CD4-positive, alpha-beta memory T cell (primary cell): ENCODE data around the gene PNKP. TPM values are rescaled to one million over a fixed set of nuclear protein-coding genes. Genes with fewer than 3 reads are reported as not detected.
A peak's percentile ranks its signal among the peaks of the same experiment; 100 is the strongest.

Experiments
- CTCF ChIA-PET: fragments of 350-600 bp; sonication (Branson Sonifier 250); formaldehyde crosslinking; loops from one replicate; lab custom pipeline; 2021; ENCODE audit warnings: inconsistent platforms; ENCODE audit not compliant: partially characterized antibody; lab: Charles Lee
- POLR2A ChIA-PET: fragments of 350-600 bp; sonication (Branson Sonifier 250); formaldehyde crosslinking; loops from one replicate; lab custom pipeline; 2021; ENCODE audit not compliant: partially characterized antibody; lab: Charles Lee
- DNase-seq, 5 donors: peaks; one replicate each; pipeline versions ENCODE4 v3.0.0 to v3.0.0-alpha.2; 2020 to 2022; ENCODE audit warnings: mixed read lengths in 1 of 5
- H3K27ac ChIP-seq: one replicate; pipeline ENCODE4 v1.7.0; 2013; ENCODE audit warnings: low read depth, low read length
- H3K27me3 ChIP-seq: 2 replicates; pipeline ENCODE4 v1.7.0; 2013; ENCODE audit warnings: mild to moderate bottlenecking, low read length, moderate library complexity; ENCODE audit not compliant: insufficient read depth
- H3K36me3 ChIP-seq: 2 replicates; pipeline ENCODE4 v1.7.0; 2013; ENCODE audit warnings: mild to moderate bottlenecking, low read length, moderate library complexity; ENCODE audit not compliant: insufficient read depth
- H3K4me1 ChIP-seq: 2 replicates; pipeline ENCODE4 v1.7.0; 2013; ENCODE audit warnings: mild to moderate bottlenecking, low read length, moderate library complexity; ENCODE audit not compliant: insufficient read depth
- H3K4me3 ChIP-seq, 2 donors: one replicate each; pipeline ENCODE4 v1.7.0; 2013; ENCODE audit warnings: low read length in 2 of 2, mild to moderate bottlenecking in 1 of 2
- H3K9me3 ChIP-seq, 2 donors: one replicate each; pipeline ENCODE4 v1.7.0; 2013; ENCODE audit warnings: low read length in 2 of 2, control low read depth in 1 of 2; ENCODE audit not compliant: control insufficient read depth in 1 of 2
- H3K27ac Mint-ChIP-seq, 7 donors: one replicate each; pipeline ENCODE4 v1.8.0; 2020 to 2021; ENCODE audit warnings: mixed read lengths in 7 of 7, mild to moderate bottlenecking in 6 of 7, inconsistent platforms in 3 of 7, moderate library complexity in 3 of 7
- H3K27me3 Mint-ChIP-seq, 2 donors: one replicate each; pipeline ENCODE4 v1.8.0; 2020 to 2021; ENCODE audit warnings: mixed read lengths in 2 of 2
- H3K36me3 Mint-ChIP-seq, 2 donors: one replicate each; pipeline ENCODE4 v1.8.0; 2020 to 2021; ENCODE audit warnings: mixed read lengths in 2 of 2, inconsistent platforms in 1 of 2, mild to moderate bottlenecking in 1 of 2
- H3K4me1 Mint-ChIP-seq, 4 donors: one replicate each; pipeline ENCODE4 v1.8.0; 2020 to 2021; ENCODE audit warnings: mixed read lengths in 4 of 4, mild to moderate bottlenecking in 1 of 4
- H3K4me3 Mint-ChIP-seq, 8 donors: one replicate each; pipeline ENCODE4 v1.8.0; 2020 to 2021; ENCODE audit warnings: mixed read lengths in 8 of 8, mild to moderate bottlenecking in 7 of 8, moderate library complexity in 6 of 8, inconsistent platforms in 3 of 8
- H3K9me3 Mint-ChIP-seq, 8 donors: one replicate each; pipeline ENCODE4 v1.8.0; 2020 to 2021; ENCODE audit warnings: mixed read lengths in 8 of 8, mild to moderate bottlenecking in 5 of 8, inconsistent platforms in 3 of 8, moderate library complexity in 1 of 8
- intact Hi-C: fragments of 100-400 bp; cut with micrococcal nuclease; formaldehyde crosslinking; loops from one replicate; pipeline ENCODE4 v1.15.1; 2023
- polyA plus RNA-seq, 2 donors: library from polyadenylated mRNA; unstranded; fragments of 300-500 nt; fragmentation: Illumina TruSeq; gene quantifications; one replicate each; pipeline ENCODE4 v1.2.3, GENCODE V29; 2021
- total RNA-seq, 2 experiments: library from RNA; stranded (reverse); gene quantifications; one replicate each; pipeline ENCODE4 v1.2.3, GENCODE V29; 2021

The PNKP gene
- total and polyA plus RNA-seq, 4 experiments from 2014 or later = 28.9 to 192 (median 103) TPM

- peak overlapping the region in 7 of 8 donors; percentile 5 to 51 (median 9) for H3K4me3 Mint-ChIP-seq
- H3K27me3 ChIP-seq = no peaks in the 10 kb centered on the region
Observed at GRCh38 chr19:49847731-49848696, 19.4 kb downstream of the PNKP start.

GRCh38 chr19:49846408-49846807, 21.0 kb downstream of the PNKP start:
- DNase-seq = no peak
- Histone ChIP-seq H3K27ac (no peak overlapping the region), H3K9me3 (no peaks in the 10 kb centered on the region), H3K4me3 (no peak overlapping the region), H3K27me3 (no peaks in the 10 kb centered on the region), H3K36me3 (no peaks in the 10 kb centered on the region), H3K4me1 (peaks cover 20% of the 10 kb centered on the region)
- Mint-ChIP-seq H3K27ac (no peak overlapping the region), H3K4me1 (peaks cover 18 to 30% (median 22%) of the 10 kb centered on the region in 4 donors), H3K27me3 (no peaks in the 10 kb centered on the region), H3K9me3 (peaks cover 0 to 3% (median 0%) of the 10 kb centered on the region in 8 donors), H3K4me3 (no peak overlapping the region), H3K36me3 (peaks cover 0 to 5% of the 10 kb centered on the region in 2 donors)
- intact Hi-C loops = no loop called here
- ChIA-PET CTCF (interaction anchor here (1.2 kb wide), 1 partner anchor 27 kb away, joined by 3 read pairs; no protein-coding TSS in a partner anchor), POLR2A (interaction anchor here (0.8 kb wide), 1 partner anchor 23 kb away, joined by 3 read pairs; no protein-coding TSS in a partner anchor)

More at GRCh38 chr19:49847731-49848696, 19.4 kb downstream of the PNKP start:
- Histone ChIP-seq H3K27ac (no peak overlapping the region), H3K36me3 (no peaks in the 10 kb centered on the region), H3K4me1 (peaks cover 33% of the 10 kb centered on the region), H3K9me3 (no peaks in the 10 kb centered on the region), H3K4me3 (no peak overlapping the region)
- Mint-ChIP-seq H3K27me3 (no peaks in the 10 kb centered on the region), H3K27ac (peak overlapping the region in 5 of 7 donors; percentile 6 to 75 (median 30)), H3K9me3 (peaks cover 0 to 5% (median 0%) of the 10 kb centered on the region in 8 donors), H3K4me1 (peaks cover 27 to 42% (median 33%) of the 10 kb centered on the region in 4 donors), H3K36me3 (peaks cover 0 to 13% of the 10 kb centered on the region in 2 donors)
- intact Hi-C loops = no loop called here
- ChIA-PET POLR2A (interaction anchor here (1.2 to 12.2 kb wide), 6 partner anchors 13 to 183 kb away, joined by 4 to 173 read pairs (median 8); partner anchors contain the start of genes AKT1S1, BCL2L12, IRF3 and MED25), CTCF (interaction anchor here (0.6 to 1.5 kb wide), 3 partner anchors 29 to 968 kb away, joined by 3 to 5 read pairs (median 3); no protein-coding TSS in a partner anchor)
- peak in 3 of 5 donors; percentile 28 to 50 (median 31) for DNase-seq

GRCh38 chr19:49845414-49845813, 22.0 kb downstream of the PNKP start:
- no peaks in the 10 kb centered on the region for H3K36me3 ChIP-seq
- no peaks in the 10 kb centered on the region for H3K27me3 Mint-ChIP-seq
- no peaks in the 10 kb centered on the region for H3K9me3 ChIP-seq
- CTCF ChIA-PET = no interaction called here
- H3K4me1 ChIP-seq = peaks cover 20% of the 10 kb centered on the region
- peaks cover 0 to 3% (median 0%) of the 10 kb centered on the region in 8 donors for H3K9me3 Mint-ChIP-seq
- intact Hi-C loops = no loop called here
- no peaks in the 10 kb centered on the region for H3K27me3 ChIP-seq
- peaks cover 0 to 2% of the 10 kb centered on the region in 2 donors for H3K36me3 Mint-ChIP-seq
- H3K27ac Mint-ChIP-seq = no peak overlapping the region
- no peak overlapping the region for H3K27ac ChIP-seq
- no peak for DNase-seq
- POLR2A ChIA-PET = no interaction called here
- H3K4me3 Mint-ChIP-seq = no peak overlapping the region
- H3K4me1 Mint-ChIP-seq = peaks cover 18 to 25% (median 22%) of the 10 kb centered on the region in 4 donors
- no peak overlapping the region for H3K4me3 ChIP-seq

- no peak overlapping the region for H3K27ac Mint-ChIP-seq
- no peak overlapping the region for H3K4me3 ChIP-seq
- ChIA-PET POLR2A (interaction anchor here (0.6 kb wide), 1 partner anchor 13 kb away, joined by 5 read pairs; no protein-coding TSS in a partner anchor), CTCF (interaction anchor here (0.6 kb wide), 1 partner anchor 95 kb away, joined by 3 read pairs; no protein-coding TSS in a partner anchor)
- H3K27me3 Mint-ChIP-seq = no peaks in the 10 kb centered on the region
- peaks cover 0 to 3% (median 0%) of the 10 kb centered on the region in 8 donors for H3K9me3 Mint-ChIP-seq
- no peak for DNase-seq
- H3K4me1 Mint-ChIP-seq = peaks cover 11 to 17% (median 15%) of the 10 kb centered on the region in 4 donors
- intact Hi-C loops = no loop called here
- no peaks in the 10 kb centered on the region for H3K27me3 ChIP-seq
- H3K4me3 Mint-ChIP-seq = no peak overlapping the region
- H3K36me3 Mint-ChIP-seq = no peaks in the 10 kb centered on the region
- H3K4me1 ChIP-seq = peaks cover 14% of the 10 kb centered on the region
- peaks cover 5% of the 10 kb centered on the region for H3K36me3 ChIP-seq
- no peaks in the 10 kb centered on the region for H3K9me3 ChIP-seq
- no peak overlapping the region for H3K27ac ChIP-seq
Observed at GRCh38 chr19:49844138-49845095, 23.0 kb downstream of the PNKP start.

- H3K27me3 Mint-ChIP-seq = no peaks in the 10 kb centered on the region
- intact Hi-C loops = no loop called here
- POLR2A ChIA-PET = no interaction called here
- H3K4me3 Mint-ChIP-seq = no peak overlapping the region
- Histone ChIP-seq H3K4me1 (peaks cover 5% of the 10 kb centered on the region), H3K4me3 (no peak overlapping the region), H3K9me3 (no peaks in the 10 kb centered on the region), H3K27me3 (no peaks in the 10 kb centered on the region), H3K36me3 (peaks cover 6% of the 10 kb centered on the region), H3K27ac (no peak overlapping the region)
- peaks cover 2 to 8% (median 4%) of the 10 kb centered on the region in 4 donors for H3K4me1 Mint-ChIP-seq
- CTCF ChIA-PET = no interaction called here
- peaks cover 8 to 9% of the 10 kb centered on the region in 2 donors for H3K36me3 Mint-ChIP-seq
- H3K27ac Mint-ChIP-seq = no peak overlapping the region
- no peak for DNase-seq
- H3K9me3 Mint-ChIP-seq = no peaks in the 10 kb centered on the region
Observed at GRCh38 chr19:49843265-49843664, 24.1 kb downstream of the PNKP start.

- H3K27me3 Mint-ChIP-seq = no peaks in the 10 kb centered on the region
- intact Hi-C loops = no loop called here
- peak overlapping the region in 2 of 7 donors; percentile 46 to 78 for H3K27ac Mint-ChIP-seq
- no peaks in the 10 kb centered on the region for H3K4me1 Mint-ChIP-seq
- H3K36me3 ChIP-seq = peaks cover 18% of the 10 kb centered on the region
- no peak overlapping the region for H3K4me3 ChIP-seq
- no peak overlapping the region for H3K27ac ChIP-seq
- CTCF ChIA-PET = no interaction called here
- DNase-seq = no peak
- no peaks in the 10 kb centered on the region for H3K9me3 Mint-ChIP-seq
- no peaks in the 10 kb centered on the region for H3K9me3 ChIP-seq
- no peaks in the 10 kb centered on the region for H3K4me1 ChIP-seq
- peaks cover 18 to 20% of the 10 kb centered on the region in 2 donors for H3K36me3 Mint-ChIP-seq
- no peaks in the 10 kb centered on the region for H3K27me3 ChIP-seq
- peak overlapping the region in 1 of 8 donors; percentile 68 for H3K4me3 Mint-ChIP-seq
- POLR2A ChIA-PET = no interaction called here
Observed at GRCh38 chr19:49840736-49841249, 26.6 kb downstream of the PNKP start.
